EH (cell line): ENCODE data around the gene CDC5L.

Experiments
- DNase-seq: peaks from one replicate; pipeline ENCODE4 v3.0.0-alpha.2; 2015; ENCODE audit warnings: low read depth

The CDC5L gene

GRCh38 chr6:44373787-44374186 lies 13.7 kb upstream of the CDC5L start:
- DNase-seq = no peak

DNA sequence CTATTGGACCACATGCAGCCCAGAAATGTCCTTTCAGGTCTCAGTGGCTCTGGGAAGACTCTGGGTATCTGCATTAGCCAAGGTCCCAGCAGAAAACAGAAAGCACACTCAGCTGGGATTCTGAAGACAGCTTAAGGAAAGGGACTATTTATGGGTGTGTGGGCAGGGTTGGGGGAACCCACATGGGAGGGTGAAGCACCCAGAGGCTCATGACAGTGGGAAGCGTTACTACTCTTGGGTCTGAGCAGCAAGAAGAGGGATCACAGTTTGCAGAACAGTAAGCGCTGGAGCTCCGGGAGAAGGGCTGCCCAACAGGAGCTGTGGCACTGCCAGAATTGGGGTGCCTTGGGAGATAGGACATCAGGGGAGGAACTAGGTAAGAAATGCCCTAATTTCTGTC lies 12.4 kb upstream of the CDC5L start:
- DNase-seq = no peak

GRCh38 chr6:44377484-44377883 lies 10.0 kb upstream of the CDC5L start:
- DNase-seq = no peak

DNA sequence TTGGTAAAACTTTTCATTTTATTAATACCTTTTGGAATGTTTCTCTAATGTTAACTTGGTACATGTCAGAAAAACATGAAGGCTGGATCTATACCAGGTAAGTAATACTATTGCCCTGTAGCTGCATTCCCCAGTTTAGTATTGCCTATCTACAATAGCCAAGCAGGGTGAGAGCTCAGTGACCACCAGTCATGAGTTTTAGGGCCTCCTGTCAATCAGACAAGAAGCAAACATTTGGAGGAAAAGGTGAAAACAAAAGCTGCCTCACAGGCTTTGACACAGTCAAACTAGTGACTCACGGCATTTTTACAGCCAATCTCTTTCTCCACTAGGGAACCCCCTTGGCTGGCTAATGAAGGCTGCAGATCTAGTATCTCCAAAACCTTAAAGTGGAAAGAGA lies 9.5 kb upstream of the CDC5L start:
- DNase-seq = no peak

- no peak for DNase-seq
Observed at GRCh38 chr6:44381739-44382138, 5.8 kb upstream of the CDC5L start.

GRCh38 chr6:44386364-44386928 lies 1.1 kb upstream of the CDC5L start:
- DNase-seq = no peak

GRCh38 chr6:44386929-44387345 lies 569 bp upstream of the CDC5L start:
- peak; percentile 50 for DNase-seq

GRCh38 chr6:44388135-44388487 lies 605 bp downstream of the CDC5L start:
- no peak for DNase-seq

- no peak for DNase-seq
Observed at GRCh38 chr6:44388887-44389286, 1.4 kb downstream of the CDC5L start.

DNA sequence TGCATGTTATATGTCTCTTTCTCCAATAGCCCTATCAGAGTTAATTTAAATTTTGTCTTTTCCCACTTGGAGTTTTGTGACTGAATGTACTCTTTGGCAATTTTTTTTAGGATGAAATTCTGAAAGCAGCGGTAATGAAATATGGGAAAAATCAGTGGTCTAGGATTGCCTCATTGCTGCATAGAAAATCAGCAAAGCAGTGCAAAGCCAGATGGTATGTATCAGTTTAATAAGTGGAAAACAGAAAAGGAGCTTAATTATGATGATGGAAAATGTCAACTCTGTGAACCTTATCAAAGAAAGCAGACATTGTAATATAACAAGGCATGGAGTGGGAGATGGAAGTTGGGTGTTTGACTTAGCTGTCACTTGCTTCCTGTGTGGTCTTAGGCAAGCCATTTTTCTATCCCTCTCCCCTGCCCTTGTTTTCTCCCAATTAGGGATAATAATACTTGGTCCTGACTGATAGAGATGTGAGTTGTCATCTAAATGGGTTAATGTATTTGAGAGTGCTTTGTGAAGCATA lies 2.7 kb downstream of the CDC5L start:
- no peak for DNase-seq

DNA sequence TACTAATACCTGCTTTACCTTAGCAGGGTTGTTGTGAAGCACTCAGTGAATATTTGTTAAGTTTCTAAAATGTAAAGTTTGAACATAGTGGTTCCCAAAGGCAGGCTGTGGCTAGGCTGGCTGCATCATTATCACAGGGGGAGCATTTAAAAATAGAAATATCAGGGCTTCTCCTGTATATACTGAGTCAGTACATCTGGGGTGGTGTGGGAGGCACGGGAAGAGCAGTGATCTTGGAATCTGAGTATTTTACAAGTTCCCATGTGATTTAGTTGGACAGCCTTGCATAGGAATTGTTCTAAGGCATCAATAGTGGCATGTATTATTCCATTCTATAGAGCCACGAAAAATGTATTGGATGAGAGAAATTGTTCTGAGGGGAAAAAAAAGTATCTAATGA lies 8.0 kb downstream of the CDC5L start:
- DNase-seq = no peak

GRCh38 chr6:44396968-44397367 lies 9.5 kb downstream of the CDC5L start:
- no peak for DNase-seq

DNA sequence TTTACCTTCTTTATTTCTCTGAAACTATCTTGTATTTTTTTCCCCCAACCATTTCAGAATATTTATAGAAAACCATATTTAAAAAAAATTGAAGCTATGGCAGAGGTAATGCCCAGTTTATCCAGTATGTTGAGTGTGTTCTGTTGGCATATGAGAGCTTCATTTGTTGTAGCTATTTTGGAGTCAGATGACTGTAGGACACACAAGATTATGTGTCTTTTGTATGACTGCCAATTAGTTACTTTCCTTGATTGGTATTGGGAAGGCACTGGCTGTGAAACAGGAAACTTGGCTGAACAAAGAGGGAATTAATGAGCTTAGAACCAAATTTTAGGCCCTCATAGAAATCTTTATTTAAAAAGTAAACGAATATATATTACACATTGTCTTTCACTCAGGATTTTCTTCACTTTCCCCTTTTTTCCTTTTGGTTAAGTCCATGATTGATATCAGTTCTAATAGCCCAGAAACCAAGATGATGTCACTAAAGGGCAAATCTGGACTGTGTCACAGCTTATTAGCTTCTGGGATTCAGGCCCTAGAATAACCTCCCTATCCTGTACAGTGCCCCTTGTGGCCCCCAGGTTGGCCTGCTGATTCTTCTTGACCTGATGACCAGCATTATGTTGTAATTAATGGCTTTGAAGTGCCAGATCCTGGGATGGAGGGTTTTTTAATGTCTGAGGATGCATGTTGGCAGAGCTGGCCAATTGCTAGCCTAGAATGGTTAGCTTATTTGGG lies 10.1 kb downstream of the CDC5L start:
- no peak for DNase-seq

DNA sequence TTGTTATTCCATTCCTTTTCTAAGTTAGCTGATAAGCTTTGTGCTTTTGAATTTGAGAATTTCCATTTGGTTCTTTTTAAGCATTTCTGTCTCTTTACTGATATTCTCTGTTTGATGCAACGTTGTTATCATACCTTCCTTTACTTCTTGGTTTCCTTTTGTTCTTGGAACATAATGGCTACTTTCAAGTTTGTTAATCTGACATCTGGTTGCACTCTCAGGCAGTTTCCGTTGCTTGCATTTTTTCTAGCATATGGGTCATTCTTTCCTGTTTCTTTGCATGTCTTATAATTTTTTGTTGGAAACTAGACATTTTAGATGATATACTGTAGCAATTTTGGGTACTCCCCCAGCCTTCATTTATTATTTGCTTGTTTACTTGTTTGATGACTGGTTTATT lies 12.5 kb downstream of the CDC5L start:
- DNase-seq = peak; percentile 11

DNA sequence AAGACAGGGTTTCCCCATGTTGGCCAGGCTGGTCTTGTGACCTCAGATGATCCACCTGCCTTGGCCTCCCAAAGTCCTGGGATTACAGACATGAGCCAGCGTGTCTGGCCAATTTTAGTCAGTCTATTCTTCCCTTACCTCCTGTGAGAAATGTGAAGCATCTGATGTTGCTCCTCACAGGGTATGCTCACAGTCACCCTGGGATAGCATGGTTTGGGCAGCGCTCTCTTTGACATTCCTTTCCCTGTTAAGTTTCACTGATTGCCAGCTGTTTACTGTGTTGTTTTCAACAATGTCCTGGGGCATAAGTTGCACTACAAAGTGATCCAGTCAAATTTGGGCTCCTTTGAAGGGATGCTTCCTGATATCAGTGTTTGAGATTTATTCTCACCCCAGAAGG lies 13.1 kb downstream of the CDC5L start:
- no peak for DNase-seq

- peak; percentile 28 for DNase-seq
Observed at GRCh38 chr6:44401138-44401537, 13.6 kb downstream of the CDC5L start.

GRCh38 chr6:44404022-44404714 lies 16.7 kb downstream of the CDC5L start:
- peak; percentile 30 for DNase-seq

DNA sequence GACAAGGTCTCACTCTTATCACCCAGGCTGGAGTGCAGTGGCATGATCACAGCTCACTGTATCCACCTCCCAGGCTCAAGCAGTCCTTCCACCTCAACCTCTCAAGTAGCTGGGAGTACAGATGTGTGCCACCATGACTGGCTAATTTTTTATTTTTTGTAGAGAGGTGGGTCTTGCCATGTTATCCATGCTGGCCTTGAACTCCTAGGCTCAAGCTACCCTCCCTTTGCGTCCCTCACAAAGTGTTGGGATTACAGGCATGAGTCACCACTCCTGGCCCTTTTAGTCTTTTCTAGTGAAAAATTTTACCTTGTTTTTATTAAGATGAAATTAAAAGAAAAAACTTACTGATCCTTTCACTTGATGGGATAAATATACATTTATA lies 17.2 kb downstream of the CDC5L start:
- no peak for DNase-seq

- no peak for DNase-seq
Observed at GRCh38 chr6:44407951-44408670, 20.6 kb downstream of the CDC5L start.

GRCh38 chr6:44409207-44409794 lies 21.8 kb downstream of the CDC5L start:
- DNase-seq = no peak

GRCh38 chr6:44410363-44410762 lies 22.9 kb downstream of the CDC5L start:
- DNase-seq = no peak

DNA sequence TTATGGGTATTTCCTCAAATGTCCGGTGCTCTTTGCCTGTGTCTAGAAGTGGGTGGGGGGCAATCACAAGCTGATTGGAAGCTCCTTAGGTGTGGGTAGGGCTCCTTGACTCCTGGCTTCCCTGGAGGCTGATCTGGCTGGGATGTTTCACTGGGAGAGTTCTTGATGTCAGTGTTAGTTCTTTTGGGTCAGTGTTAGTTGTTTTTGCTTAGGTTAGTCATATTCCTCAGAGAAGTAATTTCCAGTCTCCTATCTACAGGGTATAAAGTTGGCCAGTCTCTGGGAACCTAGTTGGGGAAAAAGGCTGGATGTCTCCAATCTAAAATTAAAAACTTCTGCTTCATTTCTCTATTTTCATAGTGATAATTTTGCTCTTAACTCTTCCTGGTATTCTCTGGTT lies 23.6 kb downstream of the CDC5L start:
- DNase-seq = peak; percentile 11
